GM21576 (cell line): ENCODE data around the gene FAM200C.

Source experiments
- ATAC-seq: cut with Tn5 transposase; IDR thresholded peaks from one replicate; pipeline ENCODE4 v1.9.1; 2021; ENCODE audit warnings: mild to moderate bottlenecking, moderate library complexity; ENCODE audit not compliant: unreplicated experiment

The FAM200C gene

GRCh38 chr5:160420331-160420610 lies 20.4 kb upstream of the FAM200C start:
- ATAC-seq, result no peak

GRCh38 chr5:160419458-160420330 lies 19.8 kb upstream of the FAM200C start:
- no peak for ATAC-seq

- ATAC-seq, result peak; percentile 69
Observed at GRCh38 chr5:160418561-160419457, 19.0 kb upstream of the FAM200C start, which contains the start of gene SLU7. Gene SLU7 (minus strand): TSS chr5:160419081. CDS start chr5:160415294, 3,787 bp downstream.

GRCh38 chr5:160398806-160399205 lies 1.0 kb downstream of the FAM200C start:
- no peak for ATAC-seq

GRCh38 chr5:160397492-160397891 lies 2.4 kb downstream of the FAM200C start:
- no peak for ATAC-seq

- ATAC-seq, result no peak
Observed at GRCh38 chr5:160395111-160395510, 4.7 kb downstream of the FAM200C start.

- ATAC-seq, result no peak
Observed at GRCh38 chr5:160390787-160391696, 8.8 kb downstream of the FAM200C start.

GRCh38 chr5:160387445-160387844 lies 12.4 kb downstream of the FAM200C start:
- no peak for ATAC-seq

- no peak for ATAC-seq
Observed at GRCh38 chr5:160385496-160385895, 14.4 kb downstream of the FAM200C start.

GRCh38 chr5:160384681-160385080 lies 15.2 kb downstream of the FAM200C start:
- ATAC-seq, result no peak

- no peak for ATAC-seq
Observed at GRCh38 chr5:160382346-160382745, 17.5 kb downstream of the FAM200C start.

- no peak for ATAC-seq
Observed at GRCh38 chr5:160380041-160380440, 19.8 kb downstream of the FAM200C start.

GRCh38 chr5:160379511-160379910 lies 20.3 kb downstream of the FAM200C start:
- no peak for ATAC-seq

GRCh38 chr5:160378330-160378729 lies 21.5 kb downstream of the FAM200C start:
- no peak for ATAC-seq

GRCh38 chr5:160377651-160378050 lies 22.2 kb downstream of the FAM200C start:
- no peak for ATAC-seq

- ATAC-seq, result no peak
Observed at GRCh38 chr5:160376416-160376815, 23.4 kb downstream of the FAM200C start.

- ATAC-seq, result no peak
Observed at GRCh38 chr5:160375701-160376100, 24.2 kb downstream of the FAM200C start.

GRCh38 chr5:160375166-160375565 lies 24.7 kb downstream of the FAM200C start:
- ATAC-seq, result no peak

- ATAC-seq, result no peak
Observed at GRCh38 chr5:160371294-160371693, 28.6 kb downstream of the FAM200C start.

- ATAC-seq, result no peak
Observed at GRCh38 chr5:160370713-160371034, 29.2 kb downstream of the FAM200C start.
